COLO829 (cell line): ENCODE data around the gene KDELR3.
A peak's percentile ranks its signal among the peaks of the same experiment; 100 is the strongest.

ENCODE experiments used
- DNase-seq: peaks from one replicate; pipeline ENCODE4 v3.0.0; 2012; ENCODE audit warnings: low spot score

The KDELR3 gene

GRCh38 chr22:38484244-38484643 is 16.3 kb downstream of the KDELR3 start:
- no peak for DNase-seq

DNA sequence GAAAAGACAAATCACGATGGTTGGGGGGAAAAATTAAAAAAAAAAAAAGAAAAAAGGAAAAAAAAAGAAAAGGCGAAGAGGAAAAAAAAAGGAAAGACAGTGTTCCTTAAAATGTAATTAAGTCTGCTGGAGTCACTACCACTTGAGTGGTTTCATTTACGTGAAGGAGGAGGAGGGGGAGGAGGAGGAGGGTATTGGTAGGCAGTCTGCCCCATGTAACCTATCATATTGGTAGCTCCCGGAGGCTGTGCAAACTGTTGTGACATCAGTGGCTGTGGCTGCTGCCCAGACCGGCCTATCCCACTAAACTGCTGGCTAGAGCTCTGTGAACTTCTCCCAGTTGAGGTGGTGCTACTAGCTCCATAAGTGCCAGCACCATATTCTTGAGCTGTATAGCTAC is 17.9 kb downstream of the KDELR3 start:
- DNase-seq = no peak

- DNase-seq = no peak
These were observed 20.1 kb downstream of the KDELR3 start for GRCh38 chr22:38487946-38488345.

DNA sequence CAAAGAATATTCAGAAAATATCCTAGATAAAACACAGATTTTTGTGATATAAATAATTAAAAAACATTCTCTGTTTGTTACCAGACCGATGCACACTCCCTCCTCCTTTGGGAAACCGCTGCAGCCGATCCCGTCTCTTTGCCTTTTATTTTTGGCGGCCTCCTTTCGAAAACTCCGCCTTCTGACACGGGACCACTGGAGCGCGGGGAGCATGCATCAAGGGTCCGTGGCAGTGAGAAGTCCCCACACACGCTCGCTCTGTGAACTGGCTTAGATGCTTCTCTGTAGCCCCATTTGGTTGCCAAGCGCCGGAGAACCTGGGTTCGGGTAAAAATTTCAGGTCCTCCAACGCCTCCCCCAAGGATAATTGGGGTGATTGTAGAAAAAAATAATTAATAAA is 21.2 kb downstream of the KDELR3 start:
- DNase-seq = no peak

DNA sequence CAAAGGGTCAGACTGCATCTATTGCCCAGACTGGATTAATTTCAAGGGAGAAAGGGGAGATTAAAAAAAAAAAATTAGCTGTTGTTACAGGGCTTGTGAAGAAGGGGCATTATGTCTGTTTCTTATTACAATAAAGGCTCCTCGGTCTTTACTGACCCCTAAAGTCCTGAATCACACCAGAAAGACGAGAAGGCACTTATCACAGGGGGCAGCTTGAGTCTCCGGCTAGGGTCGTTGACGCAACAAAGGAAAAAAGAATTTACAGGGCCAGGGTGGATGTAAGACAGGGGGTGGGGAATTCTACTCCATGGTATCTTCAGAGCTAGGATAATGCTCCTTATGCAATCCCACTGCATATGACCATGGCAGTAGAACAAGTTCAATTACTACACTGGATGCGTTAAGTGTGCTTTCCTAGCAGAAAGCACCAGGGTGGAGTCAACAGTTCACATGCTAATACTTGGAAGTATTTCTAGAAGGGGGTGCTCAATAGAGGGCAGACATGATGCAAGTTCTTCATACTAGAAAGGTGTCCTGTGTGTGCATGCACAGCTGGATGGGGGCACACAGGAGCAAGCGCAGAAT is 21.8 kb downstream of the KDELR3 start:
- no peak for DNase-seq

DNA sequence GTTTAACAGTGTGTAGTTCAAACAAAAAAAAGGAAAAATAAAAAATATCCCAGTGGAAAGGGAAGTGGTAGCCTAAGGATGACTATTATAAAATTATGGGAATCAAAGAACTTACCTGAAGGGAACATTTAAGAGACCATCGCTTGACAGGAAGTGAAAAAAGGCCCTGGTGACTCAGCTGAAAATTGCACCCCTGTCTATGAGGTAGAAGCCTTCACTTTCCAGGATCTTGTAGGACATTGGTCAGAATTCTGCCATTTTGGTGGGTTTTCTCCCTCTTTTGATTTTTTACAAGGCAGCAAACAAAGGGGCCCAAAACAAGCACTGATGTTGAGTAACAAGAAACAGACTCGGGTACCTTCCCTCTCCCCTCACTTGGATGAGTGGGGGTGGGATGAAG is 22.6 kb downstream of the KDELR3 start:
- DNase-seq = no peak

DNA sequence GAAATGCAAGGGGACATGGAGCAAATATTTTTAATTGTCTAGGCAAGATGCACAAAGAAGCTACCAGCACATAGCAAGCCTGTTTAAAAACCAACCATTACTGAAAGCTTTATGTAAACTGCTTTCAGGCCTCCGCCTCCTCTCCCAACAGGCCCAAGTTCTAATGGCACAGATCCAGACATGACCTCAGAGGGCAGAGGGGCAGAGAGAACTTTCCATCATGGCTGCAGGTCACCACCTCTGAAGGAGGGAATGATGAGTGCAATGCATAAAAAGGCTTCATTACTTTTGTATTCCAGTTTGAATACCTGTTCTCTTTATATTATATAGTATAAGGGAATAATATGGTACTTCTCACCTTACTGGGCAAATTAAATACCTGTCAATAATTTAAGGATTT is 23.0 kb downstream of the KDELR3 start:
- DNase-seq = no peak

- no peak for DNase-seq
These were observed 23.9 kb downstream of the KDELR3 start for GRCh38 chr22:38491707-38492348.

- DNase-seq = no peak
These were observed 26.6 kb downstream of the KDELR3 start for GRCh38 chr22:38494498-38494897.

DNA sequence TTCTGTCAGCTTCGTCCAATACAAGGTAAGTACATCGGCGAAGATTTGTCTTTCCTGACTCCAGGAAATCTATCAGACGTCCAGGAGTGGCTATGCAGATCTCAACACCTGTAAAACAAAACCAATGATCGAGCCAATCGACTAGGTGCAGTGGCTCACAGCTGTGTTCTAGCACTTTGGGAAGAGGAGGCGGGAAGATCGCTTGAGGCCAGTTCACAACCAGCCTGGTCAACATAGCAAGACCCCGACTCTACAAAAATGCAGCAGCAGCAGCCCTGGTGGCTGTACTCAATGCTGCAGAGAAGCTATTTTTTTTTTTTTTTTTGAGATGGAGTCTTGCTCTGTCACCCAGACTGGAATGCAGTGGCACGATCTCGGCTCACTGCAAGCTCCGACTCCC is 27.0 kb downstream of the KDELR3 start:
- no peak for DNase-seq

DNA sequence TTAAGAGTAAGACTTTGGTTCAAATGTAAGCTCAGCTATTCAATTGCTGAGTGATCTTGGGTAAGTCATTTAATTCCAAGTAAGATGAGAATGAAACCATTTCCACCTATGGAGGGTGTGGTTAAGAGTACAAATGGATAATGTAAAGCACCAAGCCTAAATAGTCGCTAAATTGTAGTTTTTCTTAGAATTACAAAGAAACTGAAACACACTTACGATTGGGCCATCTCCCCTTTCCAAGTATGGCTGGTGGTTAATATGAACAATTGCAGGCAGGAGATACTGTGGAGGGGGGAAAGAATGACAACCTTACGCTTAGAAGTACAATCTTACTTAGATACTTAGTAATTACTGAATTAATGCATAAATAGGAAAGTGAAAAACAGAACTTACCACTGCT is 30.0 kb downstream of the KDELR3 start:
- no peak for DNase-seq

DNA sequence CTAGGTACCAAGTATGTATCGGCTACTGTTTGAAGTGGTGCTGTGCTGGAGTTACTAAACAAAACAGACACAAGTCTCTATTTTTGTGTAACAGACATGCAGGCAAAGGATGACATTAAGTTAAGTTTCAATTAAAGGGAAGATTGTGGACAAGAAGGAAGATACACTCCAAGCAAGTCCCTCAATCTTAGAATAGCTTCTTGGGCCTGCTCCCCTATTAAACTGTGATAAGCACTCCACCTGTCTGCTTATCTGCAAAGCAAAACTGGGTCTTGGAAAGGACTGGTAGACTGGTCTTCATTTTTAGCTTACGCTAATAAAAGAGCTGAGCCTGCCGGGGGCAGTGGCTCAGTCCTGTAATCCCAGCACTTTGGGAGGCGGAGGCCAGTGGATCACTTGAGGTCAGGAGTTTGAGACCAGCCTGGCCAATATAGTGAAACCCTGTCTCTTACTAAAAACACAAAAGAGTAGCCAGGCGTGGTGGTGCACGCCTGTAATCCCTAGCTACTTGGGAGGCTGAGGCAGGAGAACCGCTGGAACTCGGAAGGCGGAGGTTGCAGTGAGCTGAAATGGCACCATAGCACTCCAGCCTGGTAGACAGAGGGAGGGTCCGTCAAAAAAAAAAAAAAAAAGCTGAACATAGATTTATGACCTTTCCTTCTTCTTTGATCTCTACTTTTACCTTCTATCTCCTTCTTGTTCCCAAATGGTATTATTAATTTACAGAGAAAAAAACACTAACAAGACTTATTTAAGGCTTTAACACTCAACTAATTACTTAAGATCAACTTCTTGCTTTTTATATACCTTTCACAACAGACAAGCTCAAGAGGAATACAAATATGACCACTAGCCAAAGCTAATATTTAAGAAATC is 34.1 kb downstream of the KDELR3 start:
- DNase-seq = no peak

DNA sequence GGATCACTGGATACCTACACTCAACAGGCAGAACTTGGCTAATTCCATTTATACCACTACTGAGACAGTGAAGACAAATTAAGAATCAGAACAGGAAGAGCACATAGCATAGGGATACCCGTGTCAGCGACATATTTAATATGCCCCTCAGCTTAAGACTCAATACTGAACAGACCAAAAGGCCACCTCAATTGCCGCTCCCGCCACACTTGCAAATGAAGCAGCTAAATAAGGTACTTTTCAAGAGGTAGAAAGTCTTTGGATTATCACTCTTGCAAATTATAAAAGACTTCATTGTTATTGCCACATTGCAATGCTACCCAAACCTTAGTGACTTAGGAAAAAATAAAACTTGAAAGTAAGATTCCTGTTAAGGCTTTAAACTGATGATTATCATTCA is 35.1 kb downstream of the KDELR3 start:
- no peak for DNase-seq

DNA sequence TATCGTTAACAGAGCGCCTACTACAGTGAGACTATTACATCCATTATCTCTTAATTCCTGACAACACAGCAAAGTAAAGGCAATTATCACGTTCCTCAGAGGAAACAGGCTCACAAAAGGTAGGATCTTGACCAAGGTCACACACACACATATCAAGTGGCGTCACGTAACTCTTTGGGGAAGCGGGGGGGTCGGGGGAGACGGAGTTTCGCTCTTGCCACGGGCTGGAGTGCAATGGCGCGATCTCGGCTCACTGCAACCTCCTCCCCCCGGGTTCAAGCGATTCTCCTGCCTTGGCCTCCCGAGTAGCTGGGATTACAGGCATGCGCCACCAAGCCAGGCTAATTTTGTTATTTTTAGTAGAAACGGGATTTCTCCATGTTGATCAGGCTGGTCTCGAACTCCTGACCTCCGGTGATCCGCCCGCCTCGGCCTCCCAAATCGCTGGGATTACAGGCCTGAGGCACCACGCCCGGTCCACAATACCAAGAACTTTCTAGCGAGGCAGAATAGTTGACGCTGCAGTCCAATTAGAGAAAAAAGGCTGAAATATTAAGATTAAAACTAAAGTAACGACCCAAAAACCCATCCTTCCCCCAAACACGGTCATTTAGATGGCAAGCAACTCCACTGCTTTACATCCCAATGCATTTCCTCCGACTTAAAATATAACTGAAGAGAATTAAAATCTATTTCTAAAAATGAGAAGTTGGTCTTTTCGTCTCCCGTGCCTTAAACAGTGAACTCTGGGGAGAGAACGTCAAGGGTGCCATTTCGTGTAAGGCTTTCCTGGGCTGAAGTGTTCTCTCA is 37.0 kb downstream of the KDELR3 start:
- no peak for DNase-seq

- DNase-seq = peak; percentile 35
These were observed 37.7 kb downstream of the KDELR3 start for GRCh38 chr22:38505541-38506117.

GRCh38 chr22:38506118-38506962 is 38.4 kb downstream of the KDELR3 start, which contains the start of gene DDX17:
Gene DDX17, minus strand, starts transcription at chr22:38506311.
- DNase-seq = peak; percentile 99

GRCh38 chr22:38510416-38510970 is 42.6 kb downstream of the KDELR3 start:
- no peak for DNase-seq

- no peak for DNase-seq
These were observed 45.2 kb downstream of the KDELR3 start for GRCh38 chr22:38513063-38513462.

- DNase-seq = no peak
These were observed 50.7 kb downstream of the KDELR3 start for GRCh38 chr22:38518620-38519019.

GRCh38 chr22:38519453-38520250 is 51.8 kb downstream of the KDELR3 start:
- DNase-seq = no peak
